HG03095 (cell line): ENCODE measurements around the gene RAD9B.

Source experiments
- ATAC-seq: cut with Tn5 transposase; IDR thresholded peaks from one replicate; pipeline ENCODE4 v1.9.1; 2021; ENCODE audit warnings: moderate library complexity; ENCODE audit not compliant: unreplicated experiment

The RAD9B gene

GRCh38 chr12:110550981-110551380 lies 48.9 kb downstream of the RAD9B start:
- no peak for ATAC-seq
